H1 (cell line): ENCODE measurements around the gene RGS3.

ENCODE experiments used
- CTCF ChIP-seq, 3 experiments: IDR thresholded peaks; 1 replicate in 2 of 3; 2 replicates in 1 of 3; pipeline versions ENCODE4 v1.5.1 to v1.6.1; 2011; ENCODE audit warnings: low read length in 3 of 3, mild to moderate bottlenecking in 3 of 3, inconsistent platforms in 2 of 3, low read depth in 1 of 3, moderate library complexity in 1 of 3; ENCODE audit not compliant: insufficient read depth in 1 of 3; ENCODE audit errors: control extremely low read depth in 1 of 3
- HDAC2 ChIP-seq, 2 experiments: fragments of 300-600 bp in 1 of 2; sonication (generic) in 1 of 2; IDR thresholded peaks; 2 replicates each; pipeline ENCODE4 v1.6.1; 2011 to 2012; ENCODE audit warnings: low read depth in 2 of 2, low read length in 2 of 2, mild to moderate bottlenecking in 2 of 2, moderate library complexity in 2 of 2, borderline replicate concordance in 1 of 2, inconsistent platforms in 1 of 2
- KDM1A ChIP-seq: fragments of 200-600, 300-600 bp; sonication (generic); IDR thresholded peaks from 2 replicates; pipeline ENCODE4 v1.7.1; 2016; ENCODE audit warnings: mild to moderate bottlenecking, low read length, borderline replicate concordance

GRCh38 chr9:113471566-113471965, 8.0 kb downstream of the RGS3 start:
- TF ChIP-seq HDAC2 (IDR thresholded peaks at IDR 0.05; ENCODE audit: borderline replicate concordance in 1 of 2, low read depth in 2 of 2, low read length in 2 of 2) = no peak
- no peak for TF ChIP-seq KDM1A
- TF ChIP-seq CTCF (IDR thresholded peaks at IDR 0.05; ENCODE audit: control extremely low read depth in 1 of 3, insufficient read depth in 1 of 3, low read depth in 1 of 3, low read length in 3 of 3) = no peak
